ENCODE data around the gene CNN3.

The CNN3 gene

GRCh38 chr1:94887106-94887505, 39.8 kb downstream of the CNN3 start:
- no peak for DNase-seq

DNA sequence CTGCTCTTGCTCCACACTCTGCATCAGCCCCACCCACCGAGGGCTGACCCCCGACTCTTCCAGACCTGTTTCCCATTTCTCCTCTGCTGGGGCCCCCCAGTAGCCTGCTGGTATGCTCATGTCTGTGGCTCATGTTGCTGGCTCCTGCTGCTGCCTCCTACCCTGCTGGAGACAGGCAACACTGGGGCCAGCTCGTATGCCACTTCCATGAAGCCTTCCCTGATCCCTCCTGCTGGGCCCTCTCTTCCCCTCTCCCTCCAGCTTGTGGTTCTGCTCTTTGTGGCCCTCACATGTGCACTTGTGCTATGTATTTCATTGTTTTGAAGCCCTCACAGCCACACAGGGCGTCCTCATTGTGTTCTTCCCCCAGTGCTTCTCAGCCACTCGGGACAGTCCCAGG, 40.5 kb downstream of the CNN3 start:
- no peak for DNase-seq

DNA sequence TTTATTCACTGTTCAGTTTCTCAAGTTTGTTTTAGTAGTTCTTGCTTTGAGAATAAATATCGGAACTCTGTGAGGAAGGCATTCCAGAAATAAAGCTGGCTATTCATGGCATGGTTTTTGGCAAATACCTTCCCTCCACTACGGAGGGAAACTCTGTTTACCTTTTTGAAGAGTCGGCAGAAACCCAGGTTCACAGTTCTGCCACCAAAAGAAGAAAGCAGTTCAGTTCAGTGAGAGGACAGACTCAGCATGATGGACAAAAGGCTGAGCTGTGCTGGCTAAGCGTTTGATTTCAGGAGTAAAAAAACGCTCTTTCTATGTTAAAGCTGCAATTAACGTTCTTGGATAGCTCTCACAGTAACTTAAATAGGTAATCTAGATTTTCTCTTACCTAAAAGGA, 42.4 kb downstream of the CNN3 start:
- no peak for DNase-seq

DNA sequence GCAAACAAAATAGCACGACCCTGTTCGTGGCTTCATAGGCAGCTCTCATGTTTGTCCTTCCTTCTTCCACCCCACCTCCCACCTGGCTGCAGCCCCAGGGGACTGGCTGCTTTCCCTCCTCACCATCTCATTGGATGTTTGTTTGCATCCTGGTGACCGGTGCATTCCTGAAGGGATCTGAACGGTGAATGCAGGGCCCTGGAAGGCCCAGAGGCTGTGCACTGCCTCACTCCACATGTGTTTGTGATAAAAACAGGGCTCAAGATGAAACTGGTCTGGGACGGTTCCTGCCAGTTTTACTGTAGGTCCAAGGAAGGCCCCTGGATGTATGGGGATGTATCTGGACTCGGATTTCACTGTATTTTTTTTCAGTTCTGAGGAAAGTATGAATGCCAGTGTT, 42.8 kb downstream of the CNN3 start:
- peak; percentile 89 for DNase-seq

DNA sequence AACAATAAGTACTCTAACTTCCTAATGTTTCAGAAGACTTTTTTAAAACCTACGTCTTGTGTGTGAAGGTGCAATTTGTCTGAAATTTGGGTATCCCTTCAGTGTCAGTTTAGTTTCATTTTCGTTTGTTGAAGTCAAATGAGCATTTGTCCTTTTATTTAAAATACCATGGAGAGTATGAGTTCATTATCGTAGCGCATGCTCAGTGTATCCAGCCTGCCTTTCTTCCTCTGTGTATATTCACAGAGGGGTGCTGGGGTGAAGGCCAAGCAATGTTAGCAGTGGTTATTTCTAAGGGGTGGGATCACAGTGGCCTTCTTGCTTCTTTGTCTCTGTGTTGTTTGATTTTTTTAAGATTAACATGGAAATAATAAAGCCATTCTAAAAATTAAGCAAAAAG, 43.2 kb downstream of the CNN3 start:
- peak; percentile 54 for DNase-seq

- DNase-seq, result no peak
These were observed 48.6 kb downstream of the CNN3 start for GRCh38 chr1:94878329-94878728.

DNA sequence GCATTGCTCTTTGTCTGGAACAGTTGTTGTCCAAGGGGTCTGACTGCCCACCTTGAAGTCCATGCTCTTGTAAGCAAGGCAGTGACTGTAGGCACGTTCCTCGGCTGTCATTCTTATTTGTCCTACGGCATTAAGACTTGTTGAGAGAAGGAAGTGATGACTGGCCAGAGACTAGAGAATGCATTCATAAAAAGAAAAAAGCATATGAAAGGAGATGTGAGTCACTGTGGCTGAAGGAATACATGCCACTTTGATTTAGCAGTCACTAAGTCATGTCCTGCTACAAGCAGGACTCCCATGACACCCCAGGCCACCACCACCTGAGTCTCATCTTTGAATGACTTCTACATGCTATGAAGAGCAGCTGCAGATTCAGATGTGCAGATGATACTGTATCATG, 50.5 kb downstream of the CNN3 start:
- peak; percentile 60 for DNase-seq

DNA sequence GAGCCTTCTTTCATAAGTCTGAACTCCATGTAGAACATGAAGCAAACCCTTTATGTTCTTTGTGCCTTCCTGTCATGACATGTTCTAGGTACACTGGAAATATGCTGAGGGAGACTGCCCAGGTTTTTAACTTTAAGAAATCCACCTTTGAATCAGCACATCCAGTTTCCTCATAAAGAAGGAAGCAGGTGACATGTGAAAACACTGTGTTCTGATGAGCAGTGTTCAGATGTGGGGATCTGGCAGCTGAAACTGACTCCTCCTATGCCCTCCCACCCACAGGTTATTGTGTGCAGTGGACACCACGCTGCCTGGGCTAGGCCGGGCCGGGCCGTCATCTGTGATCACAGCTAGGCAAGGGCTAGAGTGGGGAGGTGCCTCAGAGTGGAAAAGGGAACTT, 51.1 kb downstream of the CNN3 start:
- DNase-seq, result no peak

DNA sequence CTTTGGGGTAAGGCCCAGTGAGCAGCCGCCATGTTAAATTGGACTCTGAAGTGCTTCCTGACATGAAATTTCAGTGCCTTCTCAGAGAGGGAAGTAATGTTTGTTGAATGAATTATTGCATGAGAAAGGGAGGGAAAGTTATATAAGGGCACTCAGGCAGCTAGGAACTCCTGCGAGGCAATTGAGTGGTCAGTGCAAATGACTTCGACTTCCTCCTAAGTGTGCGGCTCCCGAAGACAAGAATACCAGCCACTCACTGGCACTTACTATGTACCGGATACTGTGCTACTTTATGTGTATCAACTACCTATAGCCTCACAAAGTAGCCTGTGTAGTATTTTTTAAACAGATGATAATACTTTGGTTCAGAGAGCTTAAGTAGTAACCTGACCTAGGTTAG, 52.5 kb downstream of the CNN3 start:
- DNase-seq, result no peak

DNA sequence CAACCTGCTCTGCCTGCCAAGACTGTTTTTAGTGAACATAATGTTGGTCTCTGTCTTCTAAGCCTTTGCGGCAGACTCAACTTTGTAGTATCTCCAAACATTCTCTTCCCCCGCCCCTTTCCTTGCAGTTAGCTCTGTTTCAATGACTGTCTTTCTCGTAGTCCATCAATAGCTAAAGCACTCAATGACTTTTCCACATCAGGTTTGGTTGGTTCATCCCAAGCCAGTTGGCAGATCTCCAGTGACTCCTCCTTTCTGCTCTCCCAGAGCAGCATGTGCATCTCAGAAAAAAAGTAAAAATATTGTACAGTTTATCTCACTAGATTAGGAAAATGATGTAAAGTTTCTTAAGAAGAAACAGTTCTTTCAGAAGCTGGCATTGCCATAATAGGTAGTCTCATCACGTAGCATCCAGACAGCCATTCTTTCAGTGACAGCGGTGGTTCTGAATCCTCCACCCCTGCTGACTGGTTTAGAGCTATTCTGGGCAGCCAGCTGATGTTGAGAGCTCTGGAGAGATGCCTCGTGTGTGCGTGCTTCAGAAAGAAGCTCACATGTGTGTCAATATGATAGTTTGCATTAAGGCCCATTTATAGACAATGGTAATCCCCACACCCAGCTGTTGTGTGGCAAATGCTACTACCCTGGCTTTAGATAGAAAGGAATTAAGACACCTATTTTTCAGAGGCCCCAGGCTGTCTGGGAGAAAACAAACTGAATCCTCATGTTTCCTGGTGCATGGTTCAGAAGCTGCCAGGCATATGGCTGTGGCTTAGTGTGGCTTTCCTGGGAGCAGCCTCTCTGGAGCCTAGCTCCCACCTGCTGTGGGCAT, 53.2 kb downstream of the CNN3 start:
- DNase-seq, result peak; percentile 63

DNA sequence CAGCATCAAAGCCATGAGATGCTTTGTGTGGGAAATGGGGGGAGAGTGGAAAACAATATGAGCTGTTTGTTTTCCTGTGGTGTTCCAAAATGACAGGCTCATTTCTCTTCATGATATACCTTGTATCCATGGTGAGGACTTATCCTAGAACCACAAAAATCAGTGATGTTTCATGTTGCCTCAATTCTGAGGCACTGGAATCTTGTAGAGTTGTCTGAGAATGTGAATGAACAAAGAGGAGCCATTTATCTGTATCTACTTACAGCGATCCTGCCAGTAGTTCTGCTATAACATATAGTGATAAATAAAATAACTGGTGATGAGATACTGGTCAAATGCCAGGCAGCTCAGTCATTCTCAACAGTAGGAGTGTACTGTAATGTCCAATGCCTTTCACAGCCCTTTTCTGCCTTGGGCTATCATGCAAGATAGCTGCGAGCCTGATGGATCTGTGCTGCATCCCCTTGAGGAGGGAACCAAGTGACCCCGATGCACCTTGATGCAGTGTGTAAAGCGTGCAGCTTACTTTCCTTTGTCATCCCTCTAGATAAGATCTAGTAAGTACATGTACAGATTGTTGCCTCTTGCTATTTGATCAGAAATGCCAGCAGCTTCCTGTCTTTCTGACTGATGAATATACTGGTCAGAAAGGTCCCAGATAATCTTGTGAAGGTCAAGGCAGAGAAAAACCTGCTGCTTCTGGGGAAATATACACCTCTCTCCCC, 54.0 kb downstream of the CNN3 start:
- DNase-seq, result no peak

DNA sequence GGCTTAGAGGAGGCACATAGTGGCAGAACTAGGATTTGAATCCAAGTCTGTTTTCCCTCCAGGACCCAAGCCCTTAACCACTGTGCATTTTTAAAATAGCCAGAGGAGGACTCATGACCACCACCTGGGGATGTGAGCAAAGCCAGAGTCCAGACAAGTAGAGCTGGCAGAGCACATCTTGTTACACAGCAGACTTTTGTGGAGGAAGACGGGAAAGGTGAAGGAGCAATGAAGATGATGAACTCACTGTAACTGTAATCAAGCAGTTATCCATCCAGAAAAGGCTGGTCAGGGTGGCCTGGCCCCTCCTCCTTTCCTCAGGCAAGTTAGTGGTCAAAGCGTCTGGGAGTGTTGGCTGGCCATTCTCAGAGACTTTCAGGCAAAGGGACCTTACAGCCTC, 55.9 kb downstream of the CNN3 start:
- DNase-seq, result peak; percentile 49

GRCh38 chr1:94866164-94866807, 60.6 kb downstream of the CNN3 start:
- peak; percentile 98 for DNase-seq

DNA sequence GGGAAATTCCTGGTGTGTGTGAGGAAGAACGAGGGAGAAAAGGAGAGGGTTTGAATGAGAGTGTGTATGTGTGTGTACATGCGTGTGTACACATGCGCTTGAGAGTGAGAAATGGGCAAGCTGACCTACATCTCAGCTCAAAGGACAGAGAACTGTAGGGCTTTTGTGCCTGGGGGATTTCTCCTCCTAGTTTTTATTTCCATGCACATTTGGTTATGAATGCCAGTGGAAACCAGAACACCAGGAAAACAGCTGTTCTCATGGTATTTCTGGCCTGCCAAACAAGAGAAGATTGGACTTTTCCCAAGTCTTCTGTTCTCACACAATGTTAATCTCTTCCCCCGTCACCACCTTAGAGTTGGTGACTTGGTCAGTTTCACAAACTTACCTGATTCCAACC, 61.5 kb downstream of the CNN3 start:
- DNase-seq, result peak; percentile 76

DNA sequence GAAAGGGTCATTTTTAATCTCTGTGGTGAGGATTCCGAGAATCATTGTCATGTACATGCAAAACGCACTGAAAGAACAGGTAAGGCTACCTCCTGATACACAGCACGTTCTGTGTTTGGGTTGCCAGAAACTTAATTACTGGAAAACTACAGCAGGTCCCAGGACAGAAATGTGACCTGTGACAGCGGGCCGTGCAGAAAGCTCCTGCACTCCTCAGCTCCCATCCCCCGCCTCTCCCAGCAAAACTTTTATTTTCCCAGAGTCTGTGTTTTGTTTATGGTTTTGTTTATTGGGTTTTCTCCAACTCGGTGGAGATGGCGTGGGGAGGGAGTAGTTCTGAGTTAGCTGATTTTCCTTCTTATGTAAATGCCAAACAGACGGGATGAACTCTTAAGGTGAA, 62.1 kb downstream of the CNN3 start:
- no peak for DNase-seq

DNA sequence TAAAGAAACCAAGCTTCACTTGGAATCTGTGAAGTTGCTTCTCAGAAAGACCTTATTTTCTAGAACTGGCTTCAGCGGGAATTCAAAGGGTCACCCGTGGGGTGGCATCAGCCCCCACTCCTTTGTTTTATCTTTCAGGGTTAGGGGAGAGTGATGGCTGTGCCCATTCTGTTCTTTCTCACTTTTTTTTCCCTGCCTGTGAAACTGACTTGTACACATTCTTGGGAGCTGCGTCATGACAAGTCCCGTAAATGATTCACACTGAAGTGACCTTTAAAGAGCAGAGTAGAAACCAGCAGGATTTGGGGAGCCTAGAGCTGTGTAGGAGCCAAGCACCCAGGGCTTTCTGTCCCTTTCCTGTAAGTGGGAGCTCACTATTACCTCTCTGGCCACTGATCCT, 63.0 kb downstream of the CNN3 start:
- DNase-seq, result peak; percentile 95

GRCh38 chr1:94863297-94863911, 63.5 kb downstream of the CNN3 start:
- peak; percentile 82 for DNase-seq

- no peak for DNase-seq
These were observed 64.2 kb downstream of the CNN3 start for GRCh38 chr1:94862718-94863117.

DNA sequence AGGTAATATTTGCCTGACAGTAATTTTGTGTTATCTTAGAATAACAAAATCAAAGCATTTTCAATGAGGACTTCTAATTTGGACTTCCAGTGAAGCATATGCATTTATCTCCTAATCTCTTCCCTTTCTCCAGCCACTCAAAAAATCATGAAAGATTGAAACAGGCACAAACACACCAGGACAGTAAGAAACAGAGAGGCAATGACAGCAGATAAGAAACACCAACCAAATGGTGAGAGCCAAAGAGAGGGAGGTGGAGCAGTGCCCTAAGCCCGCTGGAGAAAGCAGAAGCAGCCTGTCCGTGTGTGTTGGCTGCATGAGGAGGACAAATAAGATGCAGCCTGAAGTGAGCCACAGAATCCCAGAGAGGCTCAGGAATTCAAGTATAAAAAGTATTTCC, 67.7 kb downstream of the CNN3 start:
- DNase-seq, result no peak

- DNase-seq, result no peak
These were observed 68.6 kb downstream of the CNN3 start for GRCh38 chr1:94858276-94858675.

GRCh38 chr1:94856868-94857267, 70.0 kb downstream of the CNN3 start:
- no peak for DNase-seq

DNA sequence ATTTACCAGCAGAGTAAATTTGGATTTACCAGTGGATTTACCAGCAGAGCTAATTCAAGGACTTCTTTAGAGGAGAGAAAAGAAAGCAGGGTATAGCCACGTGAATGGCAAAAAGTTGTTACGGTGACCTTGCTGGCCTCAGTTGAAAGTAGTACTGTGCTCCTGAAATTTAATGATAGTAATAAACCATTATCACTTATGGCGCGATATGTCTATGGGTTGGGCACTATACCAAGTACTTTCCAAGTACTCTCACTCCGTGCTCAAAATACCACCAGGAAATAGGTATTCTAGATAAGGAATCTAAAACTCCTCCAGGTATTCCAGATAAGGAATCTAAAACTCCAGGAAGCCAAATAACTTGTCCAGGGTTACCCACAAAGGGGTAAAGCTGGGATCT, 70.9 kb downstream of the CNN3 start:
- DNase-seq, result no peak

DNA sequence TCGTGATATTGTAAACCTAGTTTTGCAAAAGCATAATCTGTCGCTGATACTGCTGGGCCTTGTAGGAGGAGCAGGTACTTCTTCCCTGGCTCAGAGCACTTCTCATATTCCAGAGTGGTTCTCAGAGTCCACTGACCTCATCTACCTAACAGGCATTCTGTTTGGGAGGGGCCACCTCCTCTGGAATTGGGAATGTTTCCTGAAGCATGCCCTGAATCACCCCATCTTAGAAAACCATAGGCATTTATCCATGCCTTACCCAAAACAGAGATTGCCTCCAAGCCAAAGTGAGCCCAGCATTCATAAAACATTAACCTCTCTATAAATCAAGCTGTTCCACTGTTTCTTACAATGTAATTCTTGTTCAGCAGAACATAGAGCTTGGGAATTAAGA, 71.6 kb downstream of the CNN3 start:
- DNase-seq, result no peak

All from fibroblast of skin of right biceps (primary cell).